H9 (cell line): ENCODE results near the gene PM20D1. TPM values are rescaled to one million over a fixed set of nuclear protein-coding genes. Genes with fewer than 3 reads are reported as not detected.

ENCODE experiments used
- DNase-seq: peaks from one replicate; pipeline ENCODE4 v3.0.0-alpha.2; 2017
- H2AFZ ChIP-seq: one replicate; pipeline ENCODE4 v1.6.1; 2013; ENCODE audit warnings: mild to moderate bottlenecking, low read length, control low read depth, moderate library complexity
- H2AK5ac ChIP-seq: 2 replicates; pipeline ENCODE4 v1.6.1; 2013; ENCODE audit warnings: low read length, control low read depth, mixed read lengths; ENCODE audit not compliant: insufficient read length
- H2BK120ac ChIP-seq: one replicate; pipeline ENCODE4 v1.6.1; 2013; ENCODE audit warnings: low read depth, mild to moderate bottlenecking, low read length, control low read depth, inconsistent platforms; ENCODE audit not compliant: poor library complexity, severe bottlenecking
- H2BK12ac ChIP-seq: 2 replicates; pipeline ENCODE4 v1.6.1; 2013; ENCODE audit warnings: low read length, control low read depth, mixed read lengths, low read depth; ENCODE audit not compliant: insufficient read length
- H2BK15ac ChIP-seq: 2 replicates; pipeline ENCODE4 v1.6.1; 2013; ENCODE audit warnings: low read depth, low read length, control low read depth
- H2BK20ac ChIP-seq: one replicate; pipeline ENCODE4 v1.6.1; 2013; ENCODE audit warnings: low read depth, mild to moderate bottlenecking, low read length, control low read depth, inconsistent platforms; ENCODE audit not compliant: poor library complexity, severe bottlenecking
- H2BK5ac ChIP-seq: 2 replicates; pipeline ENCODE4 v1.6.1; 2013; ENCODE audit warnings: low read length, control low read depth, mixed read lengths; ENCODE audit not compliant: insufficient read length
- H3K14ac ChIP-seq: 2 replicates; pipeline ENCODE4 v1.6.1; 2013; ENCODE audit warnings: low read length, control low read depth; ENCODE audit not compliant: insufficient read depth
- H3K18ac ChIP-seq: 2 replicates; pipeline ENCODE4 v1.6.1; 2013; ENCODE audit warnings: low read depth, mild to moderate bottlenecking, mixed read lengths, low read length, control low read depth; ENCODE audit not compliant: insufficient read length
- H3K23ac ChIP-seq: 2 replicates; pipeline ENCODE4 v1.6.1; 2013; ENCODE audit warnings: low read length, control low read depth, mixed read lengths, low read depth; ENCODE audit not compliant: insufficient read length
- H3K23me2 ChIP-seq: 2 replicates; pipeline ENCODE4 v1.6.1; 2013; ENCODE audit warnings: low read depth, mild to moderate bottlenecking, mixed read lengths, low read length, control low read depth; ENCODE audit not compliant: insufficient read length, poor library complexity, severe bottlenecking
- H3K27ac ChIP-seq: 2 replicates; pipeline ENCODE4 v1.5.1; 2013; ENCODE audit warnings: low read length, control low read depth, mixed read lengths, low read depth; ENCODE audit not compliant: insufficient read length
- H3K27me3 ChIP-seq: 2 replicates; pipeline ENCODE4 v1.6.1; 2013; ENCODE audit warnings: low read length, control low read depth, inconsistent platforms; ENCODE audit not compliant: insufficient read depth
- H3K4ac ChIP-seq: 2 replicates; pipeline ENCODE4 v1.6.1; 2013; ENCODE audit warnings: low read depth, mild to moderate bottlenecking, control low read depth, inconsistent platforms, low read length, moderate library complexity
- H3K4me1 ChIP-seq: 2 replicates; pipeline ENCODE4 v1.6.1; 2013; ENCODE audit warnings: low read length, control low read depth, inconsistent platforms; ENCODE audit not compliant: insufficient read depth
- H3K4me2 ChIP-seq: 2 replicates; pipeline ENCODE4 v1.6.1; 2013; ENCODE audit warnings: low read length, control low read depth, mixed read lengths; ENCODE audit not compliant: insufficient read length, insufficient read depth
- H3K56ac ChIP-seq: 2 replicates; pipeline ENCODE4 v1.6.1; 2013; ENCODE audit warnings: low read depth, mild to moderate bottlenecking, mixed read lengths, low read length, control low read depth; ENCODE audit not compliant: insufficient read length
- H3K79me1 ChIP-seq: 2 replicates; pipeline ENCODE4 v1.6.1; 2013; ENCODE audit warnings: low read depth, mild to moderate bottlenecking, moderate library complexity, low read length, control low read depth, inconsistent platforms; ENCODE audit not compliant: insufficient read depth, poor library complexity, severe bottlenecking
- H3K79me2 ChIP-seq: 2 replicates; pipeline ENCODE4 v1.6.1; 2013; ENCODE audit warnings: low read length, control low read depth, inconsistent platforms; ENCODE audit not compliant: insufficient read depth
- H3K9ac ChIP-seq: 2 replicates; pipeline ENCODE4 v1.6.1; 2013; ENCODE audit warnings: low read length, control low read depth, mixed read lengths; ENCODE audit not compliant: insufficient read length; ENCODE audit errors: extremely low read depth
- H3K9me3 ChIP-seq: one replicate; pipeline ENCODE4 v1.6.1; 2013; ENCODE audit warnings: low read depth, low read length, inconsistent platforms; ENCODE audit not compliant: control insufficient read depth
- H3T11ph ChIP-seq: one replicate; pipeline ENCODE4 v1.6.1; 2013; ENCODE audit warnings: mild to moderate bottlenecking, low read length, control low read depth, inconsistent platforms
- H4K20me1 ChIP-seq: one replicate; pipeline ENCODE4 v1.6.1; 2013; ENCODE audit not compliant: control insufficient read depth, insufficient read length, insufficient read depth
- H4K5ac ChIP-seq: 2 replicates; pipeline ENCODE4 v1.6.1; 2013; ENCODE audit warnings: low read depth, mild to moderate bottlenecking, mixed read lengths, low read length, control low read depth; ENCODE audit not compliant: insufficient read length
- H4K8ac ChIP-seq: replicated peaks from 2 replicates; pipeline ENCODE4 v1.6.1; 2013; ENCODE audit warnings: low read length, control low read depth, mixed read lengths, low read depth; ENCODE audit not compliant: insufficient read length
- H4K91ac ChIP-seq: 2 replicates; pipeline ENCODE4 v1.6.1; 2013; ENCODE audit warnings: low read depth, mild to moderate bottlenecking, moderate library complexity, mixed read lengths, low read length, control low read depth; ENCODE audit not compliant: insufficient read length
- H3K27ac Mint-ChIP-seq, 3 experiments: 2 replicates in 2 of 3; 3 replicates in 1 of 3; pipeline ENCODE4 v1.8.0; 2020 to 2021; ENCODE audit warnings: mixed read lengths in 3 of 3, mild to moderate bottlenecking in 1 of 3, moderate library complexity in 1 of 3
- H3K27me3 Mint-ChIP-seq: 2 replicates; pipeline ENCODE4 v1.8.0; 2021; ENCODE audit warnings: low read depth, mild to moderate bottlenecking, moderate library complexity, mixed read lengths
- H3K36me3 Mint-ChIP-seq, 3 experiments: 2 replicates in 2 of 3; 3 replicates in 1 of 3; pipeline ENCODE4 v1.8.0; 2020 to 2021; ENCODE audit warnings: low read depth in 3 of 3, mixed read lengths in 3 of 3; ENCODE audit not compliant: insufficient read depth in 1 of 3
- H3K4me1 Mint-ChIP-seq, 2 experiments: 2 replicates each; pipeline ENCODE4 v1.8.0; 2020; ENCODE audit warnings: mixed read lengths in 2 of 2
- H3K4me3 Mint-ChIP-seq, 2 experiments: 2 replicates in 1 of 2; 3 replicates in 1 of 2; pipeline ENCODE4 v1.8.0; 2020 to 2021; ENCODE audit warnings: mild to moderate bottlenecking in 2 of 2, mixed read lengths in 2 of 2, moderate library complexity in 1 of 2
- H3K9me3 Mint-ChIP-seq, 2 experiments: 2 replicates in 1 of 2; 3 replicates in 1 of 2; pipeline ENCODE4 v1.8.0; 2020; ENCODE audit warnings: mild to moderate bottlenecking in 2 of 2, mixed read lengths in 2 of 2, moderate library complexity in 1 of 2
- total RNA-seq: library from RNA; stranded (reverse); gene quantifications from 2 replicates; pipeline ENCODE4 v1.2.1, GENCODE V29; 2021
- TF ChIP-seq, protein P1 (sequence below): fragments of 200-600 bp; sonication (generic); conservative IDR thresholded peaks from 3 replicates; pipeline ENCODE4 v1.8.0; 2021; ENCODE audit warnings: antibody characterized with exemption, mild to moderate bottlenecking

PM20D1 gene
- total RNA-seq, 1 experiment from 2014 or later = not detected

DNA sequence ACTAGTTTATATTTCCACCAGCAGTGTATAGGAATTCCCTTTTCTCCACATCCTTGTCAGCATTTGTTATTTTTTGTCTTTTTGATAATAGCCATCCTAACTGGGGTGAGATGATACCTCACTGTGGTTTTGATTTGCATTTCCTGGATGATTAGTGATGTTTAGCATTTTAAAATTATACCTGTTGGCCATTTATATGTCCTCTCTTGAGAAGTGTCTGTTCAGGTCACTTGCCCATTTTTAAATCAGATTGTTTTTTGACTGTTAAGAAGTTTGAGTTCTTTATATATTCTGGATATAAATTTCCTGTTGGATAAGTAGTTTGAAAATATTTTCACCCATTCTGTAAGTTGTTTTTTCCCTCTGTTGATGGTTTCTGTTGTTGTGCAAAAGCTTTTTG, 31.0 kb upstream of the PM20D1 start:
- Histone ChIP-seq H3K9ac (no peak overlapping the region), H2BK15ac (no peak overlapping the region), H3K23me2 (no peaks in the 10 kb centered on the region), H3T11ph (no peak overlapping the region), H2BK120ac (no peak overlapping the region), H2AFZ (no peak overlapping the region), H3K79me1 (no peaks in the 10 kb centered on the region), H3K4me1 (no peaks in the 10 kb centered on the region), H4K91ac (no peak overlapping the region), H2AK5ac (no peak overlapping the region), H4K5ac (no peak overlapping the region), H3K9me3 (no peaks in the 10 kb centered on the region), H2BK12ac (no peak overlapping the region), H3K56ac (no peak overlapping the region), H2BK20ac (no peak overlapping the region), H3K4ac (no peak overlapping the region), H2BK5ac (no peak overlapping the region), H3K4me2 (no peak overlapping the region), H3K23ac (no peak overlapping the region), H4K8ac (no peak overlapping the region), H3K18ac (no peak overlapping the region), H3K27ac (no peak overlapping the region), H3K79me2 (no peaks in the 10 kb centered on the region), H3K14ac (no peak overlapping the region), H4K20me1 (no peaks in the 10 kb centered on the region), H3K27me3 (no peaks in the 10 kb centered on the region)
- Mint-ChIP-seq H3K9me3 (peaks cover 0 to 5% of the 10 kb centered on the region in 2 experiments; a peak in 3 of 5 replicates), H3K36me3 (0 out of 7 replicates have a peak, but pooled peaks cover 0 to 3% (median 2%) of the 10 kb centered on the region in 3 experiments), H3K4me1 (peaks cover 2 to 3% of the 10 kb centered on the region in 2 experiments), H3K27ac (no peak overlapping the region), H3K4me3 (no peak overlapping the region), H3K27me3 (no peaks in the 10 kb centered on the region)
- no peak for DNase-seq
- TF ChIP-seq, protein P1, sequence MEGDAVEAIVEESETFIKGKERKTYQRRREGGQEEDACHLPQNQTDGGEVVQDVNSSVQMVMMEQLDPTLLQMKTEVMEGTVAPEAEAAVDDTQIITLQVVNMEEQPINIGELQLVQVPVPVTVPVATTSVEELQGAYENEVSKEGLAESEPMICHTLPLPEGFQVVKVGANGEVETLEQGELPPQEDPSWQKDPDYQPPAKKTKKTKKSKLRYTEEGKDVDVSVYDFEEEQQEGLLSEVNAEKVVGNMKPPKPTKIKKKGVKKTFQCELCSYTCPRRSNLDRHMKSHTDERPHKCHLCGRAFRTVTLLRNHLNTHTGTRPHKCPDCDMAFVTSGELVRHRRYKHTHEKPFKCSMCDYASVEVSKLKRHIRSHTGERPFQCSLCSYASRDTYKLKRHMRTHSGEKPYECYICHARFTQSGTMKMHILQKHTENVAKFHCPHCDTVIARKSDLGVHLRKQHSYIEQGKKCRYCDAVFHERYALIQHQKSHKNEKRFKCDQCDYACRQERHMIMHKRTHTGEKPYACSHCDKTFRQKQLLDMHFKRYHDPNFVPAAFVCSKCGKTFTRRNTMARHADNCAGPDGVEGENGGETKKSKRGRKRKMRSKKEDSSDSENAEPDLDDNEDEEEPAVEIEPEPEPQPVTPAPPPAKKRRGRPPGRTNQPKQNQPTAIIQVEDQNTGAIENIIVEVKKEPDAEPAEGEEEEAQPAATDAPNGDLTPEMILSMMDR = no peak
